B cell (primary cell): ENCODE results near the gene BICDL2. TPM values are rescaled to one million over a fixed set of nuclear protein-coding genes. Genes with fewer than 3 reads are reported as not detected.

ENCODE experiments used
- ATAC-seq: fragments of 200-7000 bp; cut with Tn5 transposase; one replicate; pipeline ENCODE4 v1.10.0; 2021; ENCODE audit warnings: low read depth, mild to moderate bottlenecking, moderate number of reproducible peaks, moderate library complexity
- CTCF ChIA-PET: fragments of 350-600 bp; sonication (Branson Sonifier 250); formaldehyde crosslinking; loops from one replicate; lab custom pipeline; 2021; ENCODE audit warnings: antibody characterized with exemption, inconsistent platforms; lab: Charles Lee
- POLR2A ChIA-PET: fragments of 350-600 bp; sonication (Branson Sonifier 250); formaldehyde crosslinking; loops from one replicate; lab custom pipeline; 2021; ENCODE audit warnings: antibody characterized with exemption; lab: Charles Lee
- DNase-seq: peaks from one replicate; pipeline ENCODE4 v3.0.0; 2013
- H2AFZ ChIP-seq: 2 replicates; pipeline ENCODE4 v1.6.1; 2012; ENCODE audit warnings: mild to moderate bottlenecking, low read depth, low read length; ENCODE audit not compliant: insufficient read depth, poor library complexity, severe bottlenecking
- H3K27ac ChIP-seq, 2 donors: 1 replicate in 1 of 2; 2 replicates in 1 of 2; pipeline ENCODE4 v1.5.1; 2012 to 2013; ENCODE audit warnings: low read length in 2 of 2, mild to moderate bottlenecking in 2 of 2, moderate library complexity in 1 of 2
- H3K27me3 ChIP-seq, 4 experiments: fragments of 200-600 bp in 1 of 4; sonication (generic) in 1 of 4; replicated peaks in 1 of 4; 1 replicate in 2 of 4; 2 replicates in 2 of 4; pipeline versions ENCODE4 v1.6.1 to v1.7.0; 2013 to 2016; ENCODE audit warnings: low read length in 3 of 4, mild to moderate bottlenecking in 2 of 4, mixed read lengths in 1 of 4, moderate library complexity in 1 of 4; ENCODE audit not compliant: insufficient read depth in 4 of 4, control insufficient read depth in 3 of 4; ENCODE audit errors: control extremely low read depth in 1 of 4
- H3K36me3 ChIP-seq, 2 experiments: replicated peaks in 1 of 2; 1 replicate in 1 of 2; 2 replicates in 1 of 2; pipeline versions ENCODE4 v1.6.1 to v1.7.1; 2013; ENCODE audit warnings: low read length in 1 of 2; ENCODE audit not compliant: insufficient read depth in 2 of 2, control insufficient read depth in 1 of 2; ENCODE audit errors: control extremely low read depth in 1 of 2, extremely low read depth in 1 of 2
- H3K4me1 ChIP-seq, 2 donors: fragments of 200-600 bp in 1 of 2; sonication (generic) in 1 of 2; 1 replicate in 1 of 2; 2 replicates in 1 of 2; pipeline versions ENCODE4 v1.5.1 to v1.6.1; 2013 to 2017; ENCODE audit warnings: low read length in 2 of 2; ENCODE audit not compliant: control insufficient read depth in 2 of 2, insufficient read depth in 2 of 2
- H3K4me2 ChIP-seq: replicated peaks from 2 replicates; pipeline ENCODE3; 2012; ENCODE audit warnings: mild to moderate bottlenecking, low read depth, low read length; ENCODE audit not compliant: poor library complexity, severe bottlenecking
- H3K4me3 ChIP-seq, 5 experiments: fragments of 200-600 bp in 1 of 5; sonication (generic) in 1 of 5; 1 replicate in 3 of 5; 2 replicates in 2 of 5; pipeline versions ENCODE4 v1.5.1 to v1.7.0; 2011 to 2016; ENCODE audit warnings: low read length in 4 of 5, mild to moderate bottlenecking in 4 of 5, low read depth in 2 of 5, control low read depth in 1 of 5, moderate library complexity in 1 of 5; ENCODE audit not compliant: insufficient read depth in 1 of 5; ENCODE audit errors: control extremely low read depth in 1 of 5, extremely low read depth in 1 of 5
- H3K79me2 ChIP-seq: fragments of 200-600 bp; sonication (generic); one replicate; pipeline ENCODE4 v1.6.0; 2016; ENCODE audit warnings: low read length; ENCODE audit not compliant: control insufficient read depth, insufficient read depth
- H3K9ac ChIP-seq: fragments of 200-600 bp; sonication (generic); 2 replicates; pipeline ENCODE4 v1.6.1; 2017; ENCODE audit warnings: mild to moderate bottlenecking, low read length, moderate library complexity
- H3K9me3 ChIP-seq, 3 donors: one replicate each; pipeline versions ENCODE4 v1.6.1 to v1.7.1; 2013; ENCODE audit warnings: low read length in 2 of 3; ENCODE audit not compliant: control insufficient read depth in 2 of 3, insufficient read depth in 1 of 3; ENCODE audit errors: control extremely low read depth in 1 of 3
- H4K20me1 ChIP-seq: 2 replicates; pipeline ENCODE4 v1.6.0; 2012; ENCODE audit warnings: mild to moderate bottlenecking, low read length; ENCODE audit not compliant: insufficient read depth, control insufficient read depth, poor library complexity, severe bottlenecking
- H3K27ac Mint-ChIP-seq: one replicate; pipeline ENCODE4 v1.8.0; 2021; ENCODE audit warnings: mixed read lengths
- H3K27me3 Mint-ChIP-seq: one replicate; pipeline ENCODE4 v1.8.0; 2021; ENCODE audit warnings: mixed read lengths
- H3K4me1 Mint-ChIP-seq: one replicate; pipeline ENCODE4 v1.8.0; 2021; ENCODE audit warnings: mixed read lengths
- H3K4me3 Mint-ChIP-seq: one replicate; pipeline ENCODE4 v1.8.0; 2021; ENCODE audit warnings: mixed read lengths
- H3K9me3 Mint-ChIP-seq: one replicate; pipeline ENCODE4 v1.8.0; 2022; ENCODE audit warnings: mixed read lengths; ENCODE audit not compliant: insufficient read depth
- CTCF ChIP-seq: fragments of 200-600 bp; IDR thresholded peaks from one replicate; pipeline ENCODE4 v1.8.0; 2022; ENCODE audit warnings: antibody characterized with exemption, mild to moderate bottlenecking
- EZH2 ChIP-seq: IDR thresholded peaks from 2 replicates; pipeline ENCODE4 v1.6.1; 2012; ENCODE audit warnings: borderline replicate concordance, low read depth, mild to moderate bottlenecking, moderate library complexity, low read length; ENCODE audit not compliant: insufficient read depth, poor library complexity, severe bottlenecking
- WGBS: methylation state at CpG from one replicate; pipeline ENCODE4 v1.1.5; 2013; ENCODE audit warnings: missing lambda C conversion rate; ENCODE audit not compliant: insufficient coverage; 5-methylcytosine and 5-hydroxymethylcytosine counted together
- intact Hi-C: fragments of 100-400 bp; cut with micrococcal nuclease; formaldehyde crosslinking; loops from one replicate; pipeline ENCODE4 v1.10.0; 2022
- polyA plus RNA-seq: library from polyadenylated mRNA; depleted of rRNA; stranded (reverse); fragments of >200 nt; gene quantifications from 2 replicates; pipeline ENCODE4 v1.2.3, GENCODE V29; 2012
- total RNA-seq, 2 donors: library from RNA; stranded (reverse); fragments of 120-200 nt in 1 of 2; gene quantifications; 1 replicate in 1 of 2; 2 replicates in 1 of 2; pipeline versions ENCODE4 v1.2.3 to v1.2.4, GENCODE V29; 2013 to 2022

BICDL2 gene
- total and polyA plus RNA-seq, 2 donors (not counting 1 experiment from before 2014, with no cell fraction given), result 0.20 TPM; not detected in 1

DNA sequence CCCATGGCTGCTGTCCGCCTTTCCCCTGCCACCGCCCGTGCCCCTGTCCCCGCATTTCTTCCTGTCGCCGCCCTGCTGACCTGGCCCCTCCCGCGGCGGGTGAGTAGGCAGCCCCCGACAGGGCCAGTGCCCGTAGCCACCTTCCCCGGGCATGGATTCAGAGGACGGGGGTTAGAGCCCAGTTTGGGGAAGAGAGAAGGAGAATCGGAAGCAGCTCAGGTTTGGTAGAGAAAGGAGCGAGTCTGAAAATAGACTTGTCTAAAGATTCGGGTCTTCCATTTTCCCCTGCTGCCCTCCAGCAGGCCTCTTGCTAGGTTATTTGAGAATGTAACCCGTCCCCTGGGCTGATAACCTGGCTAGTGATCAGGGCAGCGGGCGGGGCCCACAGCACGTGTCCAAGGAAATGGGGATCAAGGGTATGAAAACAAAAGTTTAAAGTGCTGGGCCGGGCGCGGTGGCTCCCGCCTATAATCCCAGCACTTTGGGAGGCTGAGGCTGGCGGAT lies 31.9 kb downstream of the BICDL2 start:
- intact Hi-C loops, result loop anchor here (1.0 kb wide), 2 partner anchors 19 to 25 kb away; partner anchors contain the start of genes PKMYT1 and THOC6
- Mint-ChIP-seq H3K4me1 (peaks cover 26% of the 10 kb centered on the region), H3K27me3 (peaks cover 9% of the 10 kb centered on the region), H3K9me3 (no peaks in the 10 kb centered on the region), H3K4me3 (peak overlapping the region; percentile 71), H3K27ac (no peak overlapping the region)
- CTCF ChIA-PET, result interaction anchor here (1.0 to 9.6 kb wide), 4 partner anchors 17 to 124 kb away, joined by 3 to 213 read pairs (median 32); partner anchors contain the start of genes HCFC1R1, THOC6 and TNFRSF12A
- Histone ChIP-seq H3K4me3 (peak overlapping the region in 2 of 5 experiments; percentile 21 to 29), H3K4me2 (peak overlapping the region; percentile 68), H3K27ac (no peak overlapping the region), H3K36me3 (no peaks in the 10 kb centered on the region), H3K9me3 (peaks cover 0 to 18% (median 0%) of the 10 kb centered on the region in 3 donors), H2AFZ (no peak overlapping the region), H3K4me1 (peaks cover 25 to 32% of the 10 kb centered on the region in 2 donors), H3K9ac (no peak overlapping the region), H3K27me3 (peaks cover 0 to 10% (median 3%) of the 10 kb centered on the region in 4 experiments), H3K79me2 (no peaks in the 10 kb centered on the region), H4K20me1 (no peaks in the 10 kb centered on the region)
- ATAC-seq (no peak), DNase-seq (no peak)
- POLR2A ChIA-PET, result no interaction called here
- TF ChIP-seq EZH2 (no peak), CTCF (no peak)
- WGBS, result 11% methylated on average over 21 of the region's 25 CpGs

GRCh38 chr16:3004319-3004718 lies 32.4 kb downstream of the BICDL2 start:
- Histone ChIP-seq H3K27ac (no peak overlapping the region), H3K4me2 (peak overlapping the region; percentile 68), H3K36me3 (no peaks in the 10 kb centered on the region), H3K4me3 (no peak overlapping the region), H2AFZ (no peak overlapping the region), H3K9ac (no peak overlapping the region), H3K79me2 (no peaks in the 10 kb centered on the region), H3K4me1 (peaks cover 25 to 32% of the 10 kb centered on the region in 2 donors), H4K20me1 (no peaks in the 10 kb centered on the region), H3K27me3 (peaks cover 0 to 10% (median 2%) of the 10 kb centered on the region in 4 experiments), H3K9me3 (peaks cover 0 to 18% (median 0%) of the 10 kb centered on the region in 3 donors)
- H3K4me3 Mint-ChIP-seq, result peak overlapping the region; percentile 71
- H3K4me1 Mint-ChIP-seq, result peaks cover 26% of the 10 kb centered on the region
- ChIA-PET CTCF (interaction anchor here (0.6 to 9.6 kb wide), 18 partner anchors 14 to 160 kb away, joined by 3 to 213 read pairs (median 4); partner anchors contain the start of genes CLDN6, HCFC1R1, THOC6 and TNFRSF12A), POLR2A (interaction anchor here (1.1 kb wide), 2 partner anchors 16 to 18 kb away, joined by 5 to 9 read pairs; partner anchors contain the start of genes HCFC1R1 and TNFRSF12A)
- intact Hi-C loops, result loop anchor here (1.0 kb wide), 2 partner anchors 20 to 24 kb away; partner anchors contain the start of genes PKMYT1 and THOC6
- ATAC-seq (no peak), DNase-seq (no peak)
- H3K27ac Mint-ChIP-seq, result no peak overlapping the region
- H3K9me3 Mint-ChIP-seq, result no peaks in the 10 kb centered on the region
- H3K27me3 Mint-ChIP-seq, result peaks cover 9% of the 10 kb centered on the region
- TF ChIP-seq EZH2 (no peak), CTCF (no peak)
- under 1% methylated on average over 66 of the region's 67 CpGs for WGBS
